ENCODE data around the gene CD38. TPM values are rescaled to one million over a fixed set of nuclear protein-coding genes. Genes with fewer than 3 reads are reported as not detected.

Gene CD38
- total RNA-seq, 1 experiment from 2014 or later = 0.17 TPM

DNA sequence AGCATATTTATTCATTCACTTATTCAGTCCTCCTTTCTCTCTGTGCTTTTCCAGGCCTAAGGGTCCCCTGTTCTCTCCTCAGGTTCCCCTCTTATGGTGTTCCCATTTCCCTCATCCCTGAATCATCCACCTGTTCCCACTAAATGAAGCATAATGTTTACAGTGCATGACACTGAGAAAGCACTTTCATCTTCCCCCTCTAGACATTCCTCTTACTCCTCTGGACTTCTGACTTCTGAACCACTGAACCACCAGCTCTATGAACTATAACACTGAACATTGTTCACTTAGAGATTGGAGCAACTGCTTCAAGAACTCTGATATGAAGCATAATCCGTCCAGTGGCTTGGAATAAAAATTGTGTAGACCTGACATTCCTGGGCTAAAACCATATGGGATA, 59.5 kb downstream of the CD38 start:
- DNase-seq (ENCODE audit: low spot score) = no peak
- Mint-ChIP-seq H3K27ac (no peak overlapping the region), H3K36me3 (peaks cover 15% of the 10 kb centered on the region), H3K9me3 (peaks cover 17% of the 10 kb centered on the region), H3K4me1 (peaks cover 6% of the 10 kb centered on the region), H3K27me3 (ENCODE audit: low read depth) (no peaks in the 10 kb centered on the region; the same call in 1 of the 2 replicates), H3K4me3 (no peak overlapping the region)
- CTCF ChIA-PET = interaction anchor here (1.5 kb wide), 1 partner anchor 119 kb away, joined by 4 read pairs; no protein-coding TSS in a partner anchor
- ATAC-seq = no peak
- POLR2A ChIA-PET = no interaction called here
- TF ChIP-seq RORB (CRISPR knock-in tag; IDR thresholded peaks at IDR 0.05) = no peak
- no peak for TF ChIP-seq CBFB (CRISPR knock-in tag; IDR thresholded peaks at IDR 0.05; ENCODE audit: low read depth)
- TF ChIP-seq, protein P1, sequence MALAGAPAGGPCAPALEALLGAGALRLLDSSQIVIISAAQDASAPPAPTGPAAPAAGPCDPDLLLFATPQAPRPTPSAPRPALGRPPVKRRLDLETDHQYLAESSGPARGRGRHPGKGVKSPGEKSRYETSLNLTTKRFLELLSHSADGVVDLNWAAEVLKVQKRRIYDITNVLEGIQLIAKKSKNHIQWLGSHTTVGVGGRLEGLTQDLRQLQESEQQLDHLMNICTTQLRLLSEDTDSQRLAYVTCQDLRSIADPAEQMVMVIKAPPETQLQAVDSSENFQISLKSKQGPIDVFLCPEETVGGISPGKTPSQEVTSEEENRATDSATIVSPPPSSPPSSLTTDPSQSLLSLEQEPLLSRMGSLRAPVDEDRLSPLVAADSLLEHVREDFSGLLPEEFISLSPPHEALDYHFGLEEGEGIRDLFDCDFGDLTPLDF (CRISPR knock-in tag; IDR thresholded peaks at IDR 0.05) = no peak
- no peak for TF ChIP-seq TCF7 (CRISPR knock-in tag; IDR thresholded peaks at IDR 0.05; ENCODE audit: low read depth)
- TF ChIP-seq, protein P2, sequence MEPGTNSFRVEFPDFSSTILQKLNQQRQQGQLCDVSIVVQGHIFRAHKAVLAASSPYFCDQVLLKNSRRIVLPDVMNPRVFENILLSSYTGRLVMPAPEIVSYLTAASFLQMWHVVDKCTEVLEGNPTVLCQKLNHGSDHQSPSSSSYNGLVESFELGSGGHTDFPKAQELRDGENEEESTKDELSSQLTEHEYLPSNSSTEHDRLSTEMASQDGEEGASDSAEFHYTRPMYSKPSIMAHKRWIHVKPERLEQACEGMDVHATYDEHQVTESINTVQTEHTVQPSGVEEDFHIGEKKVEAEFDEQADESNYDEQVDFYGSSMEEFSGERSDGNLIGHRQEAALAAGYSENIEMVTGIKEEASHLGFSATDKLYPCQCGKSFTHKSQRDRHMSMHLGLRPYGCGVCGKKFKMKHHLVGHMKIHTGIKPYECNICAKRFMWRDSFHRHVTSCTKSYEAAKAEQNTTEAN (CRISPR knock-in tag; IDR thresholded peaks at IDR 0.05) = no peak
- TF ChIP-seq, protein P3, sequence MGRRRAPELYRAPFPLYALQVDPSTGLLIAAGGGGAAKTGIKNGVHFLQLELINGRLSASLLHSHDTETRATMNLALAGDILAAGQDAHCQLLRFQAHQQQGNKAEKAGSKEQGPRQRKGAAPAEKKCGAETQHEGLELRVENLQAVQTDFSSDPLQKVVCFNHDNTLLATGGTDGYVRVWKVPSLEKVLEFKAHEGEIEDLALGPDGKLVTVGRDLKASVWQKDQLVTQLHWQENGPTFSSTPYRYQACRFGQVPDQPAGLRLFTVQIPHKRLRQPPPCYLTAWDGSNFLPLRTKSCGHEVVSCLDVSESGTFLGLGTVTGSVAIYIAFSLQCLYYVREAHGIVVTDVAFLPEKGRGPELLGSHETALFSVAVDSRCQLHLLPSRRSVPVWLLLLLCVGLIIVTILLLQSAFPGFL (CRISPR knock-in tag; IDR thresholded peaks at IDR 0.05; ENCODE audit: borderline replicate concordance) = no peak
- TF ChIP-seq SP1 (CRISPR knock-in tag; conservative IDR thresholded peaks at IDR 0.05) = no peak
- TF ChIP-seq, protein P4, sequence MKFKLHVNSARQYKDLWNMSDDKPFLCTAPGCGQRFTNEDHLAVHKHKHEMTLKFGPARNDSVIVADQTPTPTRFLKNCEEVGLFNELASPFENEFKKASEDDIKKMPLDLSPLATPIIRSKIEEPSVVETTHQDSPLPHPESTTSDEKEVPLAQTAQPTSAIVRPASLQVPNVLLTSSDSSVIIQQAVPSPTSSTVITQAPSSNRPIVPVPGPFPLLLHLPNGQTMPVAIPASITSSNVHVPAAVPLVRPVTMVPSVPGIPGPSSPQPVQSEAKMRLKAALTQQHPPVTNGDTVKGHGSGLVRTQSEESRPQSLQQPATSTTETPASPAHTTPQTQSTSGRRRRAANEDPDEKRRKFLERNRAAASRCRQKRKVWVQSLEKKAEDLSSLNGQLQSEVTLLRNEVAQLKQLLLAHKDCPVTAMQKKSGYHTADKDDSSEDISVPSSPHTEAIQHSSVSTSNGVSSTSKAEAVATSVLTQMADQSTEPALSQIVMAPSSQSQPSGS (CRISPR knock-in tag; IDR thresholded peaks at IDR 0.05; ENCODE audit: borderline replicate concordance, low read depth) = no peak
- TF ChIP-seq, protein P5, sequence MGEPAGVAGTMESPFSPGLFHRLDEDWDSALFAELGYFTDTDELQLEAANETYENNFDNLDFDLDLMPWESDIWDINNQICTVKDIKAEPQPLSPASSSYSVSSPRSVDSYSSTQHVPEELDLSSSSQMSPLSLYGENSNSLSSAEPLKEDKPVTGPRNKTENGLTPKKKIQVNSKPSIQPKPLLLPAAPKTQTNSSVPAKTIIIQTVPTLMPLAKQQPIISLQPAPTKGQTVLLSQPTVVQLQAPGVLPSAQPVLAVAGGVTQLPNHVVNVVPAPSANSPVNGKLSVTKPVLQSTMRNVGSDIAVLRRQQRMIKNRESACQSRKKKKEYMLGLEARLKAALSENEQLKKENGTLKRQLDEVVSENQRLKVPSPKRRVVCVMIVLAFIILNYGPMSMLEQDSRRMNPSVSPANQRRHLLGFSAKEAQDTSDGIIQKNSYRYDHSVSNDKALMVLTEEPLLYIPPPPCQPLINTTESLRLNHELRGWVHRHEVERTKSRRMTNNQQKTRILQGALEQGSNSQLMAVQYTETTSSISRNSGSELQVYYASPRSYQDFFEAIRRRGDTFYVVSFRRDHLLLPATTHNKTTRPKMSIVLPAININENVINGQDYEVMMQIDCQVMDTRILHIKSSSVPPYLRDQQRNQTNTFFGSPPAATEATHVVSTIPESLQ (CRISPR knock-in tag; IDR thresholded peaks at IDR 0.05) = no peak
- TF ChIP-seq, protein P6, sequence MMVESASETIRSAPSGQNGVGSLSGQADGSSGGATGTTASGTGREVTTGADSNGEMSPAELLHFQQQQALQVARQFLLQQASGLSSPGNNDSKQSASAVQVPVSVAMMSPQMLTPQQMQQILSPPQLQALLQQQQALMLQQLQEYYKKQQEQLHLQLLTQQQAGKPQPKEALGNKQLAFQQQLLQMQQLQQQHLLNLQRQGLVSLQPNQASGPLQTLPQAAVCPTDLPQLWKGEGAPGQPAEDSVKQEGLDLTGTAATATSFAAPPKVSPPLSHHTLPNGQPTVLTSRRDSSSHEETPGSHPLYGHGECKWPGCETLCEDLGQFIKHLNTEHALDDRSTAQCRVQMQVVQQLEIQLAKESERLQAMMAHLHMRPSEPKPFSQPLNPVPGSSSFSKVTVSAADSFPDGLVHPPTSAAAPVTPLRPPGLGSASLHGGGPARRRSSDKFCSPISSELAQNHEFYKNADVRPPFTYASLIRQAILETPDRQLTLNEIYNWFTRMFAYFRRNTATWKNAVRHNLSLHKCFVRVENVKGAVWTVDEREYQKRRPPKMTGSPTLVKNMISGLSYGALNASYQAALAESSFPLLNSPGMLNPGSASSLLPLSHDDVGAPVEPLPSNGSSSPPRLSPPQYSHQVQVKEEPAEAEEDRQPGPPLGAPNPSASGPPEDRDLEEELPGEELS (CRISPR knock-in tag; IDR thresholded peaks at IDR 0.05) = no peak
- TF ChIP-seq TEAD4 (CRISPR knock-in tag; IDR thresholded peaks at IDR 0.05) = no peak
- TF ChIP-seq, protein P7, sequence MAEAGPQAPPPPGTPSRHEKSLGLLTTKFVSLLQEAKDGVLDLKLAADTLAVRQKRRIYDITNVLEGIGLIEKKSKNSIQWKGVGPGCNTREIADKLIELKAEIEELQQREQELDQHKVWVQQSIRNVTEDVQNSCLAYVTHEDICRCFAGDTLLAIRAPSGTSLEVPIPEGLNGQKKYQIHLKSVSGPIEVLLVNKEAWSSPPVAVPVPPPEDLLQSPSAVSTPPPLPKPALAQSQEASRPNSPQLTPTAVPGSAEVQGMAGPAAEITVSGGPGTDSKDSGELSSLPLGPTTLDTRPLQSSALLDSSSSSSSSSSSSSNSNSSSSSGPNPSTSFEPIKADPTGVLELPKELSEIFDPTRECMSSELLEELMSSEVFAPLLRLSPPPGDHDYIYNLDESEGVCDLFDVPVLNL (CRISPR knock-in tag; IDR thresholded peaks at IDR 0.05; ENCODE audit: borderline replicate concordance, low read depth) = no peak
- TF ChIP-seq HMGA2 (CRISPR knock-in tag; IDR thresholded peaks at IDR 0.05) = no peak
- TF ChIP-seq, protein P8, sequence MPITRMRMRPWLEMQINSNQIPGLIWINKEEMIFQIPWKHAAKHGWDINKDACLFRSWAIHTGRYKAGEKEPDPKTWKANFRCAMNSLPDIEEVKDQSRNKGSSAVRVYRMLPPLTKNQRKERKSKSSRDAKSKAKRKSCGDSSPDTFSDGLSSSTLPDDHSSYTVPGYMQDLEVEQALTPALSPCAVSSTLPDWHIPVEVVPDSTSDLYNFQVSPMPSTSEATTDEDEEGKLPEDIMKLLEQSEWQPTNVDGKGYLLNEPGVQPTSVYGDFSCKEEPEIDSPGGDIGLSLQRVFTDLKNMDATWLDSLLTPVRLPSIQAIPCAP (CRISPR knock-in tag; IDR thresholded peaks at IDR 0.05) = no peak
- TF ChIP-seq ZNF232 (CRISPR knock-in tag; IDR thresholded peaks at IDR 0.05) = no peak
- TF ChIP-seq, protein P9, sequence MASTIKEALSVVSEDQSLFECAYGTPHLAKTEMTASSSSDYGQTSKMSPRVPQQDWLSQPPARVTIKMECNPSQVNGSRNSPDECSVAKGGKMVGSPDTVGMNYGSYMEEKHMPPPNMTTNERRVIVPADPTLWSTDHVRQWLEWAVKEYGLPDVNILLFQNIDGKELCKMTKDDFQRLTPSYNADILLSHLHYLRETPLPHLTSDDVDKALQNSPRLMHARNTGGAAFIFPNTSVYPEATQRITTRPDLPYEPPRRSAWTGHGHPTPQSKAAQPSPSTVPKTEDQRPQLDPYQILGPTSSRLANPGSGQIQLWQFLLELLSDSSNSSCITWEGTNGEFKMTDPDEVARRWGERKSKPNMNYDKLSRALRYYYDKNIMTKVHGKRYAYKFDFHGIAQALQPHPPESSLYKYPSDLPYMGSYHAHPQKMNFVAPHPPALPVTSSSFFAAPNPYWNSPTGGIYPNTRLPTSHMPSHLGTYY (CRISPR knock-in tag; IDR thresholded peaks at IDR 0.05) = no peak
- TF ChIP-seq, protein P10, sequence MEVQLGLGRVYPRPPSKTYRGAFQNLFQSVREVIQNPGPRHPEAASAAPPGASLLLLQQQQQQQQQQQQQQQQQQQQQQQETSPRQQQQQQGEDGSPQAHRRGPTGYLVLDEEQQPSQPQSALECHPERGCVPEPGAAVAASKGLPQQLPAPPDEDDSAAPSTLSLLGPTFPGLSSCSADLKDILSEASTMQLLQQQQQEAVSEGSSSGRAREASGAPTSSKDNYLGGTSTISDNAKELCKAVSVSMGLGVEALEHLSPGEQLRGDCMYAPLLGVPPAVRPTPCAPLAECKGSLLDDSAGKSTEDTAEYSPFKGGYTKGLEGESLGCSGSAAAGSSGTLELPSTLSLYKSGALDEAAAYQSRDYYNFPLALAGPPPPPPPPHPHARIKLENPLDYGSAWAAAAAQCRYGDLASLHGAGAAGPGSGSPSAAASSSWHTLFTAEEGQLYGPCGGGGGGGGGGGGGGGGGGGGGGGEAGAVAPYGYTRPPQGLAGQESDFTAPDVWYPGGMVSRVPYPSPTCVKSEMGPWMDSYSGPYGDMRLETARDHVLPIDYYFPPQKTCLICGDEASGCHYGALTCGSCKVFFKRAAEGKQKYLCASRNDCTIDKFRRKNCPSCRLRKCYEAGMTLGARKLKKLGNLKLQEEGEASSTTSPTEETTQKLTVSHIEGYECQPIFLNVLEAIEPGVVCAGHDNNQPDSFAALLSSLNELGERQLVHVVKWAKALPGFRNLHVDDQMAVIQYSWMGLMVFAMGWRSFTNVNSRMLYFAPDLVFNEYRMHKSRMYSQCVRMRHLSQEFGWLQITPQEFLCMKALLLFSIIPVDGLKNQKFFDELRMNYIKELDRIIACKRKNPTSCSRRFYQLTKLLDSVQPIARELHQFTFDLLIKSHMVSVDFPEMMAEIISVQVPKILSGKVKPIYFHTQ (CRISPR knock-in tag; IDR thresholded peaks at IDR 0.05) = no peak

All from WTC11 (cell line).